GM18511 (cell line): Measurements from ENCODE around the gene SBK1.

Source experiments
- ATAC-seq: cut with Tn5 transposase; IDR thresholded peaks from one replicate; pipeline ENCODE4 v1.9.1; 2021; ENCODE audit warnings: mild to moderate bottlenecking, moderate library complexity; ENCODE audit not compliant: unreplicated experiment

Gene SBK1

GRCh38 chr16:28304214-28304613, 11.9 kb downstream of the SBK1 start:
- no peak for ATAC-seq

GRCh38 chr16:28307936-28308335, 15.6 kb downstream of the SBK1 start:
- no peak for ATAC-seq

- ATAC-seq: no peak
These were observed 16.7 kb downstream of the SBK1 start for GRCh38 chr16:28308794-28309584.

GRCh38 chr16:28309811-28310311, 17.5 kb downstream of the SBK1 start:
- ATAC-seq: no peak

GRCh38 chr16:28310796-28311195, 18.5 kb downstream of the SBK1 start:
- no peak for ATAC-seq

GRCh38 chr16:28311413-28311812, 19.1 kb downstream of the SBK1 start:
- ATAC-seq: no peak

GRCh38 chr16:28311913-28312312, 19.6 kb downstream of the SBK1 start:
- ATAC-seq: no peak

- ATAC-seq: no peak
These were observed 20.0 kb downstream of the SBK1 start for GRCh38 chr16:28312327-28312726.

GRCh38 chr16:28313587-28313986, 21.3 kb downstream of the SBK1 start:
- no peak for ATAC-seq

- no peak for ATAC-seq
These were observed 23.7 kb downstream of the SBK1 start for GRCh38 chr16:28316054-28316453.

GRCh38 chr16:28317040-28317880, 24.9 kb downstream of the SBK1 start:
- ATAC-seq: no peak

- no peak for ATAC-seq
These were observed 25.9 kb downstream of the SBK1 start for GRCh38 chr16:28318042-28318744.

GRCh38 chr16:28319476-28320022, 27.2 kb downstream of the SBK1 start:
- ATAC-seq: no peak

GRCh38 chr16:28320023-28320561, 27.8 kb downstream of the SBK1 start:
- no peak for ATAC-seq

- ATAC-seq: no peak
These were observed 28.4 kb downstream of the SBK1 start for GRCh38 chr16:28320741-28321140.

GRCh38 chr16:28321700-28322411, 29.5 kb downstream of the SBK1 start:
- ATAC-seq: no peak

GRCh38 chr16:28324235-28324886, 32.0 kb downstream of the SBK1 start:
- ATAC-seq: no peak

- no peak for ATAC-seq
These were observed 32.6 kb downstream of the SBK1 start for GRCh38 chr16:28324887-28325279.

- no peak for ATAC-seq
These were observed 34.7 kb downstream of the SBK1 start for GRCh38 chr16:28326881-28327610.
